CD4-positive, alpha-beta T cell treated with Interleukin-6 at 100 ng/mL for 8 hours (primary cell): ENCODE results near the gene UBTD1.

ENCODE experiments used
- DNase-seq: peaks from one replicate; pipeline ENCODE4 v3.0.0-alpha.2; 2020; ENCODE audit warnings: mixed read lengths, low spot score

Gene UBTD1

DNA sequence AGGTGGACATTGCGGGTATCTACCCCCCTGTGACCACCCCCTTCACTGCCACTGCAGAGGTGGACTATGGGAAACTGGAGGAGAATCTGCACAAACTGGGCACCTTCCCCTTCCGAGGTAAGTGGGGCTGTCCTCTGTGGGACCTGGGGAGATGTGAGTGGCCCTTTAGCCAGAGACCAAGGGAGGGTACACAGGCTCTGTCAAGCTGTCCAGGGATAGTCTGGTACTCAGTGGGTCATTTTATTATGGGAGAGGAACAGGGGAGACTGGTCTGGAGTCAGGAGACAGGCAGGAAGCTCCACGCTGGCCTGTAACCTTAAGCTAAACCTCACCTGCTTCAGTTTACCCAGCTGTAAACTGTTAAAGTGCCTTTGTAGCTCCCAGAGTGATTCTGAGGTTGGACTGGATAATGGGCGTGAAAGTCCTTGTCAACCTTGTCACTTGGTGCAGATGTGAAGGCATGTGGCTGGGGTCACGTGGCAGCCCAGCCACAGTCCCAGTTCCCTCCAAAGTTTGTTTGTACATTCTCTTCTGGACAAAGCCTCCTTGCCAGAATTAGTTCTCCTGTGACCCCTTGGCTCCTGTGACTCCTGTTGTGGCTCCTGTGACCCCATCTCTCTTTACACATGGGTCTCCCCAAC lies 86.2 kb downstream of the UBTD1 start:
- DNase-seq, result no peak

DNA sequence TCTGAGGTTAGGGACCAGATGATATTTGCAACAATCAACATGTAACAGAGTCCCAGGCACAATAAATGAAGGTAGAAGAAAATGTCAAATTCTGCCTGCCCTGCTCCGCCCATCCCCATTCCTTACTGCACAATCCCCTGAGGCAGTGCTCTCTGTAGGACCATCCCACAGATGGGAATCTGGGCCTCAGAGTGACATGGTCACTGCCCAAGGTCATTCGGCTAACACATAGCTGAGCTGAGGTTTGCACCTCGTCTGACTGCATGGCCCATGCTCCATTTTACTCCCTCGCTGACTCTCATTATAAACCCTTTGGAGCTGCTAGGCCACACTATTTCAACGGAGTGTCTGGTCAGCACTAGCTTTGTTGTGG lies 86.7 kb downstream of the UBTD1 start:
- DNase-seq, result no peak

DNA sequence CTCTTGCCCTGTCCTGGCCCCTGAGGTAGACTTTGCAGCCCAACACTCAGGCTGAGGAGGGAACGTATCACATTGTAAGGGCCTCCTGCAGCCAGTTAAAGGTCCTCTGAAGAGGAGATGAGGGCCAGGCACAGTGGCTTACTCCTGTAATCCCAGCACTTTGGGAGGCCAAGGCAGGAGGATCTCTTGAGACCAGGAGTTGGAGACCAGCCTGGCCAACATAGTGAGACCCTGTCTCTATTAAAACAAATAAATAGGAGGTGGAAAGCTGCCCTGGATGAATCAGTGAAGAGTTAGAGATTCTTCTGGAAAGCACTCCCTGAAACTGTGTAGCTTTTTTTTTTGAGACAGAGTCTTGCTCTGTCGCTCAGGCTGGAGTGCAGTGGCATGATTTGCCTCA lies 88.5 kb downstream of the UBTD1 start:
- no peak for DNase-seq

- DNase-seq, result no peak
Measured at GRCh38 chr10:97589479-97589878, 90.8 kb downstream of the UBTD1 start, which contains the start of gene C10orf62. Gene C10orf62, plus strand, starts transcription at chr10:97589721. Its CDS starts 177 bp downstream, at chr10:97589898.

DNA sequence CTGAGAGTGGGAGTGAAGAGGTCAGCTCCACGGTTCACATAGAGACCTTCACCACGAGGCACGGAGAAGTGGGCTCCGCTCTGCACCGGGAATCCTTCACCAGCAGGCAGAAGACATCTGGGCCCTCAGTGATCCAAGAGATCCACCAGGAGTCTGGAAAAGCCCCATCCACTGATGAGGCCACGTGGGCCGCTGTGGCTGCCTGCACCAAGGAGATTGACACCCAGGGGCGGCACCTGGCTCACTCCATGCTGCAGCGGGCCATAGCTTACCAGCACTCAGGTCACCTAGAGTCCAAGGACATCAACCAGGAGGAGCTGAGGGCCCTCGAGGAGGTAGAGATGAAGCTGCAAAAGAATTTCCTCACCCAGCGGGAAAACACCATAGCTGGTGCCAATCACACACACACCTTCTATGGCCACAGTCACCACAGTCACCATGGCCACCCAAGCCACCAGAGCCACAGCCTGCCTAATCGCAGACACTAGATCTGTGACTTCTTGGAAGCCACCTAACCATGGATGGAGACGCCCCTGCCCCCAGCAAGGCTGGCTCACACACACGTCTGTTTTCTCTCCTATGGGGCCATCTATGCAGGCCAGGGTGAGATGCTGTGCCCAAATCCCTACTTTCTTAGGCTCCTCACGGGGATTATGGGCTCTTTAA lies 91.5 kb downstream of the UBTD1 start:
- DNase-seq, result no peak

DNA sequence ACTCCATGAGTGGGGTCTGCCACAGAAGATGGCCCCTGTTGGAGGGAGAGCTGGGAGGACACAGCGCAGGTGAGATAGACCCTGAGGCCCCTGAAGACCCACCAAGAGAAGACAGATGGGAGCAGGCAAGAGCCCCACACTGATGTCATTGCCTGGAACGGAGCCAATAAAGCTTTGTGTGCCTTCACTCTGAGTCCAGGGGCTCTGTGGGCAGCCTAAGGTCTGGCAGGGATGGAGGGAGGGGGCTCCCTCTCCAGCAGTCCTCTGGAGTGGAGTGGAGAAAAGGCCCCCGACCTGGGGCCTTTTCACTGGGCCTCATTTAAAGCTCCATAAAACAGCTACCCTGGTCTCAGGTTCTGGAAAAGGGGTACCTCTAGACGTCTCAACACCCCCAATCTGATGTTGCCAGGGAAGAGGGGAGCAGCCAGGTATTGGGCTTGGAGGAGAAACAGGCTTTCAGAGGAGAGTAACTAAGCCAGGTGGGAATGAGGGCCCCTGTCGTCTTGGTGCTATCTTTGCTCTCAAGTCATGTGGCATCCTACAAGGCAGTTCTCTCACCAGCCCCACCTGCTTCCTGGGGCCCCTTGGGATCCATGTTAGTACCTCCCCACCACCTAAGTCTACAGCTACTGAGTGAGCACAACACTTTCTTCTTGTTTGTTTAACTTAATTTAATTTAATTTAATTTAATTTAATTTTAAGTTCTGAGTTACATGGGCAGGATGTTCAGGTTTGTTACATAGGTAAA lies 92.2 kb downstream of the UBTD1 start:
- no peak for DNase-seq

- DNase-seq, result no peak
Measured at GRCh38 chr10:97593421-97593820, 94.7 kb downstream of the UBTD1 start.

DNA sequence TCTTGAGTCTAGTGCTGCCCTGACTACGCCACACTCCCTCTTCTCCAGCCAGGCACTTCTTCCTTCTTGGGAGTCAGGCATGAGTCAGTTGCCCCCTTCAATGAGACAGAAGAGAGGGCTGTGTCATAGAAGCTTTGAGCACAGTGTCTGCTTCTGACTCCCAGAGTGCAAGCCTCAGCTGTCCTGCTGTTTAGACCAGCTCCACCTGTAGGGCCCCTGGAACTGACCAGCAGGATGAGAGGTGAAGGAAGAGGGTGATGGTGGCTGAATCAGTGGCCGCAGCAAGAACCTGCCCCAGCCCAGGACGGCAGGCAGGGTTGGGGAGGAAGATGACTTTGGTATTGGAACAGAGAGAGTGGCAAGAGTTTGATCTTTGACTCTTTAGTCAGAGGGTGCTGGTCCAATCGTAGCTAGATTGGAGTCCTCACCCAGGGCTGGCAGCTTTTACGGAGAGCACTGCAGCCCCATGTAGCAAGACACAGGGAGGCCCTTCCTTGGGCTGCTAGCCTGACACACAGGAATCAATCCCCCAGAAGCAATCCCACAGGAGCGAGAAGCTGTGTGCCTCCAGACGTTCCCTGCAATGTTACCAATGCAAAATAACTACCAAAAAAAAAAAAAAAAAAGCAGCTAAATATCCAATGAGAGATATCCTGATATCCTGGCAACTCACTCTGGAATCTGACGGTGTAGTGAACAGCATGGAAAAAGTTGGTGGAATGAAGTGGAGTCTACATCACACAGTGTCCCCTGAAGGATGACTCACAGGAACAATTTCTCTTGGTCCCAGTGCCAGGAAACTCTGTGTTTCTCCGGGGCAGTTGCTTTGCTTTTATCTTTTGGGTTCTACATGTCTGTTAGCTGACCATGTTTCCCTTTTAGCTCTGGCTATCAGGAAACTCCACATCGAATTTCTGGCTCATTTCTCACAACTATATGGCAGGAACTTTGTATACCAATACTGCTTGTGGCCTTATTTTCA lies 97.7 kb downstream of the UBTD1 start:
- no peak for DNase-seq

DNA sequence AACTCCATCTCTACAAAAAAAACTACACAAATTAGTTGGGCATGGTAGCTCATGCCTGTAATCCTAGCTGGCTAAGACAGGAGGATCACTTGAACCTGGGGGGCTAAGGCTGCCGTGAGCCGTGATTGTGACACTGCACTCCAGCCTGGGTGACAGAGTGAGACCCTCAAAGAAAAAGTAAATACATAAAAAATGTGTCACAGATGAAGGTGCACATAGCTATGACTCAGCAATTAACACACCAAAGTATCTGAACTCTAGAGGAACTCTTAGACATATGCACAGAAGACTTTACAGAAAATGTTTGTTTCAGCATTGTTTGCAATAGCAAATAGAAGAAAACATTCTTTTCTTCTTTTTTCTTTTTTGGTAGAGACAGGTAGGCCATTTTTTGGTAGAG lies 99.1 kb downstream of the UBTD1 start:
- DNase-seq, result no peak

- no peak for DNase-seq
Measured at GRCh38 chr10:97598407-97599271, 99.9 kb downstream of the UBTD1 start.

DNA sequence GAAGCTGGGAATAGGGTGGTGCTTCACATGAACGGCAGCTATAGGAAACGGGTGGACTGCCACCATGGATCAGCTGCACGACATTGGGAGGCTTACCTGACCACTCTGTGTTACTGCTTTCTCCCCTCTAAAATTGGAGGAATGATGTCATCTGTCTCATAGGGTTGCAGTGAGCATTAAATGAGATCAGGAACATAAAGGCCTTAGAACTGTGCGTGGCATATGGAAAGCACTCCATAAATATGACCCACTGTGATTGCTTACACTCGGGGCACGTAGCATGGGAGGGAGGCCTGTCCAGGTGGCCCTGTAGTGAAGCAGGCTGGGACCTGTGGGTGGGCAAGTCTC lies 100.5 kb downstream of the UBTD1 start:
- DNase-seq, result no peak

- no peak for DNase-seq
Measured at GRCh38 chr10:97600616-97601015, 101.9 kb downstream of the UBTD1 start.

GRCh38 chr10:97601268-97602215 lies 102.8 kb downstream of the UBTD1 start:
- DNase-seq, result no peak

DNA sequence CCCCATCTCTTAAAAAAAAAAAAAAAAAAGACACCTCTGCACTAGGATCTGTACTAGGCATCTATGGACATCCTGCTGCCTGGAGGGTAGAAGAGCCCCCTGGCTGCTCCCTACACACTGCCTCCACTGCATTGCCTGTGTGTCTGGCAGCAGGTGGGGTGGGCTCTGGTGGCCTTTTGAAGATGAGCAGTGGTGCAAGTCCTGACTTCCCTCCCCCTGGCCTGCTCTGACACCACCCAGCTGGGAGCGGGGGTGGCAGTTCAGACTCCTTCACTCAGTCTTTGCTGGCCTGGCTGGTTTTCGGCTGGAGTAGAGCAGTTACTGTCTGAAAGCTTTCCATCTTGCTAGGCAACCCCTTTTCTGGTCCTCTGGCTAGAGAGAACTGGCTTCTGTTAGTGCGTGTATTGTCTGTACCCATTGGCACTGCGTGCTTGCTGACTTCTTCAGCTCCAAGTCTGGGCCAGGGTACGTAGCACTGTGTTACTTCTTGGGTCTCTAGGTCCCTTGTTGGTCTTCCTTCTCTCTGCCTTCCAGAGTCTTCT lies 108.4 kb downstream of the UBTD1 start:
- no peak for DNase-seq

DNA sequence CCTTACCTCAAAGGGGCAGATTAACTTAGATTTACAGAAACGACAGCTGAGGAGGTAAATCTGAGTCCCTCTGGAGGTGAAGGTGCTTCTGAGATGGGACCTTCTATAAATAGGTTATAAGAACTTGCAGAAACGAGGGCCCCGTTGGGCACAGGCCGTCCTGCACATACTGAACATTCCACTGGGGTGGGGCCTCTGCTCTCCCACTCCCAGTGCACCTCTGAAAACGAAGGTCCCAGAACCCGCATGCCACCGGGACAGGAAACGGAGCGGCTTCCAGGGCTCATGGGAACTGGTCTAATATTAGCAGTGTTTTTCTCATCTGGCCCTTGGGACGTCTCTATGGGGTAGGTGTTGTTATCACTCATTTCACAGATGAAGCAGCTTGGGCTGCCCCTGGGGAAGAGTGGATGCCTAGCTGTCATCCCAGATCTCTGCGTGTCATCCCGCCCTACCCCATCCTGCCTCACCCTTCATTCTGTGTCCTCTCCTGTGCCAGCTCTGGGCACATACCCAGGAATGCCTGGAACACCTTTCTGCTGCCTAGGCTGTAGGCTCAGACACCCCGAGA lies 110.4 kb downstream of the UBTD1 start:
- no peak for DNase-seq

GRCh38 chr10:97611473-97611872 lies 112.7 kb downstream of the UBTD1 start:
- DNase-seq, result no peak

- no peak for DNase-seq
Measured at GRCh38 chr10:97612386-97612785, 113.7 kb downstream of the UBTD1 start.

GRCh38 chr10:97618285-97618684 lies 119.6 kb downstream of the UBTD1 start:
- DNase-seq, result no peak

DNA sequence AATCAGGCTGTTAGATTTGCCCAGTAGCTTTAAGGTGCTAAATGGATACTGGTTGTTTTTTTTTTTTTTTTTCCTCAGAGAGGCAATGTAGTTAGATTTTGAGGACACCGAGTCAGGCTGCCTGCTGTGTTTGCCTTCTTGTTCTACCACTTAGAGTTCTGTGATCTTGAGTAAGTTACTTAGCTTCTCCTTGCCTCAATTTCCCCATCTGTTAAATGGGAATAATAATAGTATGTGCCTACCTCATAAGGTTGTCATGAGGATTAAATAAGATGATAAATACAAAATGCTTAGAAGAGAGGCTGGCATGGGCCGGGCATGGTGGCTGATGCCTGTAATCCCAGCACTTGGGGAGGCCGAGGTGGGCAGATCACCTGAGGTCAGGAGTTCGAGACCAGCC lies 120.0 kb downstream of the UBTD1 start:
- no peak for DNase-seq
